Smooth muscle cell (in vitro differentiated cells): ENCODE data around the gene ARMC10. TPM values are rescaled to one million over a fixed set of nuclear protein-coding genes. Genes with fewer than 3 reads are reported as not detected.

Experiments used
- DNase-seq: peaks from one replicate; lab custom pipeline; 2025; ENCODE audit not compliant: unreplicated experiment; lab: John Stamatoyannopoulos, UW
- H2AFZ ChIP-seq: fragments of 200-600 bp; sonication (generic); 2 replicates; pipeline ENCODE4 v1.6.0; 2016; ENCODE audit warnings: antibody characterized with exemption, low read depth, mild to moderate bottlenecking
- H3F3A ChIP-seq: fragments of 200-600 bp; sonication (generic); 2 replicates; pipeline ENCODE4 v1.6.0; 2017; ENCODE audit warnings: antibody characterized with exemption, low read depth
- H3K27ac ChIP-seq: fragments of 200-600 bp; sonication (generic); 2 replicates; pipeline ENCODE4 v1.5.1; 2016; ENCODE audit warnings: low read depth, mild to moderate bottlenecking
- H3K27me3 ChIP-seq: fragments of 200-600 bp; sonication (generic); 2 replicates; pipeline ENCODE4 v1.6.1; 2016; ENCODE audit warnings: low read depth, mild to moderate bottlenecking
- H3K36me3 ChIP-seq: fragments of 200-600 bp; sonication (generic); 2 replicates; pipeline ENCODE4 v1.5.1; 2016; ENCODE audit warnings: low read depth
- H3K4me1 ChIP-seq: fragments of 200-600 bp; sonication (generic); 2 replicates; pipeline ENCODE4 v1.5.1; 2016; ENCODE audit warnings: low read depth
- H3K4me2 ChIP-seq: fragments of 200-600 bp; sonication (generic); 2 replicates; pipeline ENCODE4 v1.6.0; 2016; ENCODE audit warnings: mild to moderate bottlenecking
- H3K4me3 ChIP-seq: fragments of 200-600 bp; sonication (generic); 2 replicates; pipeline ENCODE4 v1.5.1; 2016; ENCODE audit warnings: mild to moderate bottlenecking
- H3K79me2 ChIP-seq: fragments of 200-600 bp; sonication (generic); 2 replicates; pipeline ENCODE4 v1.6.0; 2016; ENCODE audit warnings: low read depth, mild to moderate bottlenecking
- H3K9ac ChIP-seq: fragments of 200-600 bp; sonication (generic); 2 replicates; pipeline ENCODE4 v1.6.0; 2016; ENCODE audit warnings: low read depth
- H3K9me3 ChIP-seq: fragments of 200-600 bp; sonication (generic); replicated peaks from 2 replicates; pipeline ENCODE4 v1.5.1; 2016; ENCODE audit warnings: low read depth
- H4K20me1 ChIP-seq: fragments of 200-600 bp; sonication (generic); 2 replicates; pipeline ENCODE4 v1.6.0; 2016; ENCODE audit warnings: low read depth
- WGBS: methylation state at CpG from one replicate; pipeline ENCODE4 v1.1.7; 2016; ENCODE audit warnings: low lambda C conversion rate; 5-methylcytosine and 5-hydroxymethylcytosine counted together
- polyA plus RNA-seq: library from polyadenylated mRNA; unstranded; fragments of >200 nt; fragmentation: Nextera tagmentation; extraction: Ambion mirVana; gene quantifications from 2 replicates; pipeline ENCODE4 v1.2.1, GENCODE V29; 2016
- total RNA-seq: library from RNA; depleted of rRNA; stranded (reverse); fragments of >200 nt; gene quantifications from 2 replicates; pipeline ENCODE4 v1.2.3, GENCODE V29; 2014
- TF ChIP-seq, protein P1 (sequence below): fragments of 200-600 bp; sonication (generic); IDR thresholded peaks from 2 replicates; pipeline ENCODE4 v1.5.1; 2017; ENCODE audit warnings: borderline replicate concordance, mild to moderate bottlenecking, antibody characterized with exemption; ENCODE audit not compliant: insufficient read depth, poor library complexity, severe bottlenecking

The ARMC10 gene
- total and polyA plus RNA-seq, 2 experiments from 2014 or later, result 25.6 to 28.9 TPM

DNA sequence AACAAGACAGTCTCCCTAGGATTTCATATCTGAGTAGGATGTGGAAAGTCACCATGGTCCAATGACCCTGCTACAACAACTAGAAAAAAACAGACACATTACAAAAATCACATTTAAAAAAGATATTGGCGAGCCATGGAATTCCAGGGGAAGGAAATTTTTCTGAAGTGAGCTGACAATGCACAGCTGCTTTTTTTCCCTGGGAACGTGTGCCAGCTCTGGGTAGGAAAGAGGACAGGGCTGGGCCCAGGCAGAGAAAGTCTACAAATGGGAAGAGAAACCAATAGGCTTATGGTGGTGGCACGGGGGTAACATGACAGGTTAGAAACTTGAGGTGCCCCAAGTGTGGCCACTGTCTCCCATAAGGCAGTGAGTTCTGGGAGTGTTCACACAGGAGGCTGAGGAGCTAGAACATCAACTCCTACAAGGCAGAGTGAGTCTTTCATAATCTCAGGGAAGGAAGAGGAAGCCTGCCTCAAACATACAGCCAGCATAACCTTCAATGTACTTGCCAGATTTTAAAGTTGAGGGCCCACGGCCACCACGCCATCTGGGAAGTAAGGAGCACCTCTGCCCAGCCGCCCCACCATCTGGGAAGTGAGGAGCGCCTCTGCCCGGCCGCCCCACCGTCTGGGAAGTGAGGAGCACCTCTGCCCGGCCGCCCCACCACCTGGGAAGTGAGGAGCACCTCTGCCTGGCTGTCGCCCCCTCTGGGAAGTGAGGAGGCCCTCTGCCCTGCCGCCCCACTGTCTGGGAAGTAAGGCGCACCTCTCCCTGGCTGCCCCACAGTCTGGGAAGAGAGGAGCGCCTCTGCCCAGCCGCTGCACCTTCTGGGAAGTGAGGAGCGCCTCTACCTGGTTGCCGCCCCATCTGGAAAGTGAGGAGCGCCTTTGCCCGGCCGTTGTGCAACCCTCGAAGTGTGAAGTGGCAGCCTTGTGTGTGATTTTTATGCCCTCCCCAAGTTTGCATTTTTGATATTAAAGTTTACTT lies 6.2 kb upstream of the ARMC10 start:
- no peaks in the 10 kb centered on the region for H3F3A ChIP-seq
- WGBS, result 94% methylated on average over 23 of the region's 23 CpGs
- no peaks in the 10 kb centered on the region for H3K27me3 ChIP-seq

DNA sequence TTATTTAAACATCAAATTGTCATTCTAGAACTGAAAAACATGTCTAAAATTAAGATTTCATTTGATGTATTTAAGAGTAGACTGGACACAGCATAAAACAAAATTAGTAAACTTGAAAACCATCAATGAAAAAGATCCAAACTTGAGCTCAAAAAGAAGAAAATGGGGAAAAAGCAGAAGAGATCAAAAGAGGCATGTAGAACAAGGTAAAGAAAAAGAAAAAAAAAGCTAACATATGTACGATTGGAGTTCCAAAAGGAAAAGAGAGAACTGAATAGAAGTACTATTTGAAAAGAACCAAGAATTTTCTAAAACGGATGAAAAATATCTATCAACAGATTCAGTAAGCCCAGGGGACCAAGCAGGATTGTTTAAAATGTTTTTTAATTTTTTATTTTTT lies 3.9 kb upstream of the ARMC10 start:
- Histone ChIP-seq H3K27ac (no peak overlapping the region), H3F3A (peaks cover 5% of the 10 kb centered on the region), H3K27me3 (no peaks in the 10 kb centered on the region), H4K20me1 (no peaks in the 10 kb centered on the region), H3K79me2 (peaks cover 5% of the 10 kb centered on the region), H3K4me1 (peaks cover 10% of the 10 kb centered on the region), H3K9me3 (no peaks in the 10 kb centered on the region), H3K4me2 (no peak overlapping the region), H2AFZ (no peak overlapping the region), H3K36me3 (no peaks in the 10 kb centered on the region), H3K4me3 (no peak overlapping the region), H3K9ac (no peak overlapping the region)
- WGBS, result 86% methylated on average over 2 of the region's 2 CpGs
- DNase-seq, result no peak
- TF ChIP-seq, protein P1, sequence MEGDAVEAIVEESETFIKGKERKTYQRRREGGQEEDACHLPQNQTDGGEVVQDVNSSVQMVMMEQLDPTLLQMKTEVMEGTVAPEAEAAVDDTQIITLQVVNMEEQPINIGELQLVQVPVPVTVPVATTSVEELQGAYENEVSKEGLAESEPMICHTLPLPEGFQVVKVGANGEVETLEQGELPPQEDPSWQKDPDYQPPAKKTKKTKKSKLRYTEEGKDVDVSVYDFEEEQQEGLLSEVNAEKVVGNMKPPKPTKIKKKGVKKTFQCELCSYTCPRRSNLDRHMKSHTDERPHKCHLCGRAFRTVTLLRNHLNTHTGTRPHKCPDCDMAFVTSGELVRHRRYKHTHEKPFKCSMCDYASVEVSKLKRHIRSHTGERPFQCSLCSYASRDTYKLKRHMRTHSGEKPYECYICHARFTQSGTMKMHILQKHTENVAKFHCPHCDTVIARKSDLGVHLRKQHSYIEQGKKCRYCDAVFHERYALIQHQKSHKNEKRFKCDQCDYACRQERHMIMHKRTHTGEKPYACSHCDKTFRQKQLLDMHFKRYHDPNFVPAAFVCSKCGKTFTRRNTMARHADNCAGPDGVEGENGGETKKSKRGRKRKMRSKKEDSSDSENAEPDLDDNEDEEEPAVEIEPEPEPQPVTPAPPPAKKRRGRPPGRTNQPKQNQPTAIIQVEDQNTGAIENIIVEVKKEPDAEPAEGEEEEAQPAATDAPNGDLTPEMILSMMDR, result no peak

More for the DNA sequence above, 6.2 kb upstream of the ARMC10 start:
- no peak overlapping the region for H3K9ac ChIP-seq
- no peak overlapping the region for H3K4me2 ChIP-seq
- no peaks in the 10 kb centered on the region for H3K9me3 ChIP-seq
- H2AFZ ChIP-seq, result no peak overlapping the region
- peaks cover 3% of the 10 kb centered on the region for H3K4me1 ChIP-seq
- TF ChIP-seq, protein P1, result no peak
- H3K36me3 ChIP-seq, result no peaks in the 10 kb centered on the region
- H3K4me3 ChIP-seq, result no peak overlapping the region
- DNase-seq, result no peak
- H3K79me2 ChIP-seq, result no peaks in the 10 kb centered on the region
- H3K27ac ChIP-seq, result no peak overlapping the region
- no peaks in the 10 kb centered on the region for H4K20me1 ChIP-seq

DNA sequence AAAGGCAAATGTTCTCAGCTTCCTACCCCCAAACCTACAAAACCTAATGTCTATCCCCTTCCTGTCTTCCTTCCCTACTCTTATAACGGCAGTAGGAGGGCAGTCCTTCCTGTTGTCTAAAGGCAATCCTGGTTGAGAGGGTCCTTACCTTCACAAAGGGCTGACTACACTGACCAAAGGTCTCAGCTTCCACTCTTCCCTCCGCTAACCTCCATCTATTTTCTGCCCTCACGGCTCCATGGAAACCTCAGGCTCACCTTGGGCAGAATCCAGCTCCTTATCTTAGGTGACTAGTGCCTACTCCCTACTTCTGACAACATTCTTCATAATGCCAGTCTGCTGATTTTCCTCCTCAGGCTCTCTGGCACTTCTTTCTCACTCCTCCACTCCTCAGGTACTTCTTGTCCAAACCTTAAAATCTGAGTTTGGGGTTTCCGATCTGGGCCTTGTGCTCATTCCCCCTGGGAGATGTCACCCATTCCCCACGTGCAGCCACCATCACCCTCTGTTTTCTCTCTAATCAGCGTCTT lies 886 bp upstream of the ARMC10 start:
- no peaks in the 10 kb centered on the region for H3K36me3 ChIP-seq
- peak overlapping the region; percentile 82 for H3K9ac ChIP-seq
- peak overlapping the region; percentile 92 for H3K4me3 ChIP-seq
- 7% methylated on average over 6 of the region's 6 CpGs for WGBS
- TF ChIP-seq, protein P1, result no peak
- H3F3A ChIP-seq, result peaks cover 5% of the 10 kb centered on the region
- H3K27me3 ChIP-seq, result no peaks in the 10 kb centered on the region
- peaks cover 14% of the 10 kb centered on the region for H3K4me1 ChIP-seq
- peaks cover 2% of the 10 kb centered on the region for H4K20me1 ChIP-seq
- H2AFZ ChIP-seq, result peak overlapping the region; percentile 97
- H3K4me2 ChIP-seq, result peak overlapping the region; percentile 98
- peaks cover 35% of the 10 kb centered on the region for H3K79me2 ChIP-seq
- H3K9me3 ChIP-seq, result no peaks in the 10 kb centered on the region
- DNase-seq, result no peak
- H3K27ac ChIP-seq, result peak overlapping the region; percentile 89
